GM19455 (cell line): ENCODE measurements around the gene LRRK2.
A peak's percentile ranks its signal among the peaks of the same experiment; 100 is the strongest.
"Not testable (repeated sequence)": the region's sequence is repeated elsewhere in the genome, so short reads cannot be mapped to it uniquely, and the experiment has no call there.

ENCODE experiments used
- ATAC-seq: cut with Tn5 transposase; IDR thresholded peaks from one replicate; pipeline ENCODE4 v1.9.1; 2021; ENCODE audit not compliant: unreplicated experiment

LRRK2 gene

DNA sequence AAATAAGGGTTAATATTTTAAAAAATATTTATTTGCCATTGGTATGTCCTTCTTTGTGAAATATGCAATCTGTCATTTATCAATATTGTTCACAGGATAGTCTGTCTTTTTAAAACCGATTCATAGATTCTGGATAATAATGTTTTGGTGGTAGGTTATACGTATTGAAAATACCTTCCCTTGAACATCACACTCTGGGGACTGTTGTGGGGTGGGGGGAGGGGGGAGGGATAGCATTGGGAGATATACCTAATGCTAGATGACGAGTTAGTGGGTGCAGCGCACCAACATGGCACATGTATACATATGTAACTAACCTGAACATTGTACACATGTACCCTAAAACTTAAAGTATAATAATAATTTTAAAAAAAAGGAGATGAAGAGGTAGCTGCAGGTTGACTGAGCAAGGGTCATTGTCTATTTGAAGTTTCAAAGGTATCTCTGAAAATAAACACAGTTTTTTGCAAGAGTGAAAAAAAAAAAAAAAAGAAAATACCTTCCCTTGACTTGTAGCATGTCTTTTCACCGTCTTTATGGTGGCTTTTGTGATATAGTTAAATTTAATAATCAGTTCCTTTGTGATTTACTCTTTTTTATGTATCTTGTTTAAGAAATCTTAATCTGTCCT lies 19.8 kb downstream of the LRRK2 start:
- not testable (repeated sequence) for ATAC-seq

DNA sequence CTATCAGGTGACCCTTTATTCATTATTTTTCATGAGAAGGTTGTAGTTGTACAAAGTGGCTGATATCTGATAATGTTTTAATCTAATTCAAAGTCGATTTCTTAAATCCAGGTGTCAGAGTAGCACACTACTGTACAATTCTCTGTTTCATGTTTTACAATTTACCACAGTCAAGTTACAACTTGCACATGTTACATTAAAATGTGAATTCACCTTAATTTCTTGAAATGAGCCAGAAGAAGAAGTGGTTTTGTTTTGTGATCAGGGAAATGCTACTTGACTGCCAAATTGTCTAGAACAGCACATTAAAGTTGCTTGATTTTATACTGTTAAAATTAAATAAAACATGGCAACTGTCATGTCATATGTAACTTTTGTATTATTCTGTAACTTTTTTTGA lies 23.2 kb downstream of the LRRK2 start:
- no peak for ATAC-seq

DNA sequence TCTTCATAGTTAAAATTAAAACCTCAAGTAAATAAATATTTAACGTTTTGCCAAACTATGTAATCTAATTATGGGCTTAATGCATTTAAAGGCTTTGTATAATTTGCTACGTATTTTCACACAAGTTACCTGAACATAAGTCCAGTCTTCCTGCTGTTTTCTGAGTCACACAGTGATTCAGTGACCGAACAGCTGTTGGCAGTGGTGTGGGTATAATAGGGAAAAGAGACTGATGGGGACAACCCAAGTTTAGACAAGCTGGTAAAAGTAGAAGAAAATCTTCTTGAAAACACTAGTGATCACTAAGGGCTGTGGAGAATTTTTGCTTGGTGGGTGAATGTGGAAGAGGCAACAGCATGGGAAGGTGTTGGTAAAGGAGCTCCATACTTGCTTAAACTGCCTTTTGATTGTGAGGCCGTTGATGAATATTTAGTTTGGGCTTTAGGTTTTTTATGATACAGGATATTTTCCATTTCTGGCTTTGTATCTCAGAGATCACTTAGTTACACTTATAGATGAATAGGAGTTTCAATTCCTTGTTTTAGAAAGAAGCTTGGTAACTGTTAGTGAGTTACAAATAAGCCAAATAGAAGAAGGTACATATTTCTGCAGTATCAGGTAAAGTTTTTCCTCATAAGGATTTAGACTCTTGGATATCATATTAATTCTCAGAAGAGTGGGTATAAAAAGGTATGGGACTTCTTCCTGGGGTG lies 23.9 kb downstream of the LRRK2 start:
- no peak for ATAC-seq

DNA sequence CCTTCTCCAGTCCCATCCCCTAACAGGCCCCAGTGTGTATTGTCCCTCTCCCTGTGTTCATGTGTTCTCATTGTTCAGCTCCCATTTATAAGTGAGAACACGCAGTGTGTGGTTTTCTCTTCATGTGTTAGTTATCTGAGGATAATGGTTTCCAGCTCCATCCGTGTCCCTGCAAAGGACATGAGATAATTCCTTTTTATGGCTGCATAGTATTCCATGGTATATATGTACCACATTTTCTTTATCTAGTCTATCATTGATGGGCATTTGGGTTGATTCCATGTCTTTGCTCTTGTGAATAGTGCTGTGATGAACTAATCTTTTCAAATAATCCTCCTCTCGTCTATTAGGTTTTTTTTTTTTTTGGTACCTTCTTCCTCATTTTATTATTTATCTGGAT lies 25.9 kb downstream of the LRRK2 start:
- ATAC-seq: not testable (repeated sequence)

DNA sequence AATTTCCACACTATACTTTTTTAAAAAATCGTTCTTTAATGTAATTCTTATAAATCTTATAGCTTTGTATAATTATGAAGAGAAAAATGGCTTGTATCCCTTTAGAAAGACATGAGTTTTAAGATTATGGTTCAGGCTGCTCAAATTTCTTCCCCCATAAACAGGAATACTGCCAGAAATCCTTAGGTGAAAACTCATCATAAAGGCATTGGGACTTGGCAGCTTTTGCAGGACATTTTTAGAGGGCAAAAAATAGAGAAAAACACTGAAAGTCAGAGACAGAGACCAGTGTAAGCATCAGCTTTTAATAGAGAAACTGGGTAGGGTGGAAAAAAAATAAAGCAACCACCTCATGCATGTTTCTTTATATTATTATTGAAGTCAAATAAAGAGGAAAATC lies 29.1 kb downstream of the LRRK2 start:
- no peak for ATAC-seq

DNA sequence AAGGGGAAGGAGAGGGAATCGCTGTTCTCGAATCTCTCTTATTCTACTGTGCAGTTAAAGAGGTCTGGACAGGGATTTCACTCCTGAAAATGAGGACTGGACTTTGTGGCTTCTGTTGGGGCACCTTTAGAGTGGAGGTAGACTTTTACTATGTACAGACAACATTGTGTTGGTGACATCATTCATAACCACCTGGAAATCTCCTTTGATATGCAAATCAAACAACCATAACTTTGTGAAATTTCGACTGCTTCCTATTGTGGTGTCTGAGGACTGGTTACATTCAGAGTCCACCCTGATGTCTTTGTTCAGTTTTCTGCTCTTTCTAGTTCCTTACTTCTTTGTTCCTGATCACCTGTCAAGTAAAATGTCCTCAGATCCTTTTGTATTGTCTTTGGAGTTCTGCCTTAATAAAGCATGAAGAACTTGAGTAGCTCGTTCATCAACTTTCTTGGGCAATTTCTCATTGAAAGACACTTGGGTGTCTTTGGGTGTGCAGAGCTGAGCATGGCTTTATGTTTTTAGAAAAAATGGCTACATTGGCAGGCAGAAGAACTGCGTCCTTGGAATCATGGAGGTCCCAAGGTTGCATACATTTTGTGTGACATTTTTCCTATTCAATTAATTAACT lies 29.8 kb downstream of the LRRK2 start:
- ATAC-seq: no peak

DNA sequence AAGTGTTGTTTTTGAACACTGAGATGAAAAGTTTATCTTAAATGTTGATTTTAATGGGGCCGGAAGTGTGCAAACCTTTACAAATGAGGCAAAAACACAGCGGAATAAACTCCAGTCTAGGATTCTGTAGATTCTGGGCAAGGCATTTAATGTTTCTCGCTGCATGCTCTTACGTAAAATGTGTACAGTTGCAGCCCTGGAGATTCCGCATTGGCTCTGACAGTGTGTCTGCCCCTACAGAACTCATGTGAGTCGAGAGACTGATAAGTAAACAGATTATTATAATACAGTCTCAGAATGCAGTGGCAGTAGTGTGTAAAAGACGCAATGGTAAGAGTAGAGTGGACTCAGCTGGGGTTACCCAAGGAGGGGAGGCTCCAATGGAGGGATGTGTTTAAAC lies 33.6 kb downstream of the LRRK2 start:
- no peak for ATAC-seq

DNA sequence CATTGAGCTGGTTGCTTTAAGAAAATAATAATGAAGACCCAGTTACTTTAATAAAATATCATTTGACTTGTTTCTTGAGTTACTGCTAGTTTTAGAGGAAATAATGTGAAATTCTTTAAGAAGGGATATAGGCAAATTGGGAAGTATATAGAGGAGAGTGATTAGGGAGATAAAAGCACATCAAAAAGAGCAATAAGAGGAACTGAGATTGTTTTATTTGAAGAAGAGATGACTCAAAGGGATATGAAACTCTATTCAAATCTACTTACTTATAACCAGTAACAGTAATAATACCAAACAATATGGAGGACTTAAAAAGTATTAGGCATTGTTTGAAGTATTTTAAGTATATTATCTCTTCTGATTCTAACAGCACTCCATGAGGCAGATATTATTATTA lies 37.1 kb downstream of the LRRK2 start:
- ATAC-seq: no peak

DNA sequence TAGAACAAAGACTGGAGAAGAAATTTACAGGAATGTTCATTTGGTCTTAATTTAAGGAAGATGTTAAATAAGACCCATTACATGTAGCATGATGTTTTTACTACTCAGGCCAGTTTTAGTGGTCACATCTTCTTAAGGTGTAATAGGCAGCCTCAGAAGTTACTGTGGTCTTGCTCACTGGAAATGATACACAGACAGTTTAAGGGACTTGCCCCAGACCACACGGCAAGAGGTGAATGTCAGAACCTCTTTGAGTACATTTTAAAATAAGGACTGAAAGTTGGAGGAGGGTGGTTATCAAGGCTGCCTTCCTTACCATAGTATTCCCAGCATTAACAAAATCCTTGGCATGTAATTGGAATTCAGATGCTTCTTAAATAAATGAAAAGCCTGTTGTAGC lies 37.9 kb downstream of the LRRK2 start:
- ATAC-seq: peak; percentile 62

DNA sequence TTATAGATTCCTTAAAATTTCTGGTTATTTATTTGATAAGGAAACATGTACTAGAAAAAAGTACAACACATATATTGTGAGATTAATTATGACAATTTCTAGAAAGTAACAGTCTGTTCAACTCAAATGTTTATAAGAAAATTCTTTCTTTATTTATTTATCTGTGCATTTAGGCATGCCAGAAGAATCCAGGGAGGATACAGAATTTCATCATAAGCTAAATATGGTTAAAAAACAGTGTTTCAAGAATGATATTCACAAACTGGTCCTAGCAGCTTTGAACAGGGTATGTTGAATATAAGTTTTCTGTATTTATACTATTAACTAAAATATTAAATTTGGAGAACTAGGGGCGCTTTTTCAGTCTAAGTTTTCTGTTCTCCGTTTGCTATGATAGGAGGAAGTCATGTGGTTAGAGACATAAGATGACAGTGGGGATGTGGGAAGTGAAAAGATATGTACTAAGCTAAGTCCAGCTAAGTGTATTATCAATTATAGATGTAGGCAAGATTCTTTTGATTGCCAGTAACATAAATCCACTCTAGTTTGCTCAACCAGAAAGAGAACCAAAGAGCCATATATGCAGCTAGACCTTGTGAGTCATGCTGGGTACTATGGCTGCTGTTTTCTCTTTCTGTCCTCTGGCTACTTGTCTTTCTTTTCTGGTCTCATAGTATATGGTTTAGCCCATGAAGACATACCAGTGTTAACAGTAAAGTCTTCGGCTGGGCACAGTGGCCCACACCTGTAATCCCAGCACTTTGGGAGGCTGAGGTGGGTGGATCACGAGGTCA lies 39.0 kb downstream of the LRRK2 start:
- ATAC-seq: no peak

DNA sequence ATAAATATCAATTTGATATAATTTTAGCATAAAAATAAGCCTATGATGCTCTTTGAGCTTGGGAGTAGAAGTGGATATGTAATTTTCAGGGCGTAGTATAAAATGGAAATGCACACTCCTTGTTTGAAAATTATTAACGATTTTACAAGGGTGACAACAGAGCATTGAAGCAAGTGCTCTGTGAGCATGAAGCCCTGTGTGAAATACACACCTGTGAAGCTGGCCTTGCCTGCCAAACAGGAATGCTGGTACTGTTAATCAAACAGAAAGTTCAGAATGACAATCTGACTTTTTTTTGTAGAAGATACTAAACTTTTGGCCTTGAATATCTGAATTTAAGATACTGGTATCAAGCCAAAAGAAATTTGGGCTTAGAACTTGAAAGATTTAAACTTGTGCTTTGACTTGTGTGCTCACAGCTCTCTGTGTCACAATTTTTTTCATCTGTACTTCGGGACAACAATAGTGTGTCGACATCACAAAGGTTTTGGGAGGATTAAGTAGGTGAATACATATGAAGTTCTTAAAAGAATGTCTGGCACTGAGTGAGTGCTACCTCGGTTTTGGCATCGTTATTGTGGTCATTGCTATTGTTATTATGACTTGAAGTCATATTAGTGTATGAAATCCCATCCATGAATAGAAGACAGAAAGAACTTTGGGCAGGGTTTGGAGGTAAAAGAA lies 47.3 kb downstream of the LRRK2 start:
- ATAC-seq: no peak

DNA sequence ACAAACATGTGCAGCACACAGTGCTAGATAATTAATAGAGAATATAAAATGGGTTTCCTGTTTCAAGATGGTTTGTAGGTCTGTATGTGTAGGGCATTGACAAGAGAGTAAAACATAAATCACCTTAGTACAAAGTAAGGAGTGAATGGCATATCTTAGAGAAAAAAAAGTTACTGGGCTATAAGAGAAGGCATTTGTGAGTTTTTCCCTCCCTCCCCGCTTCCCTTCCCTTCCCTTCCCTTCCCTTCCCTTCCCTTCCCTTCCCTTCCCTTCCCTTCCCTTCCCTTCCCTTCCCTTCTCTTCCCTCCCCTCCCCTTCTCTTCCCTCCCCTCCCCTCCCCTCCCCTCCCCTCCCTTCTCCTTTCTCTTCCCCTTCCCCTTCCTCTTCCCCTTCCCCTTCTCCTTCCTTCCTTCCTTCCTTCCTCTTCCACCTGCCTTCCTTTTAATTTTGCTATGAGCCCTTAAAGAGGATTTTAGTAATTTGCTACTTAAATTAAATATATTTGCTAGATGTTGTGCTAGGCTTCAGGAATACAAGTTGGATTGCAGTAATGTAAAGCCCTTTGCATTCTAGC lies 57.1 kb downstream of the LRRK2 start:
- no peak for ATAC-seq

DNA sequence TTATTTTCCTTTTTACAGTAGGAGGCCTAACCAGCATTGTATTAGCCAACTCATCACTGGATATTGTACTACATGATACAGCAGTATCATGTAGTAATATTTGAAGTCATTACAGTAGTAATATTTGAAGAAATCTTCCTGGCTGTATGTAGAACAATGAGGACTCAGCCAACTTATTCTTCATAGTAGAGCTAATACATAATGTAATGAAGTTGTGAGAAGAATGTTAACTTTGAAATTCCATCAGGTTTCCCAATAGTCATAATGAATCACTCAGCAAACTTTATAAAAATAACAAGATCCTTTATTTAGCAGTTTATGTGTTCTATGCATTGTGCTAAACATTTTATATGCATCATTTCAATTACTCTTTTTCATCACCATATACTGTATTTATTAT lies 61.8 kb downstream of the LRRK2 start:
- no peak for ATAC-seq

DNA sequence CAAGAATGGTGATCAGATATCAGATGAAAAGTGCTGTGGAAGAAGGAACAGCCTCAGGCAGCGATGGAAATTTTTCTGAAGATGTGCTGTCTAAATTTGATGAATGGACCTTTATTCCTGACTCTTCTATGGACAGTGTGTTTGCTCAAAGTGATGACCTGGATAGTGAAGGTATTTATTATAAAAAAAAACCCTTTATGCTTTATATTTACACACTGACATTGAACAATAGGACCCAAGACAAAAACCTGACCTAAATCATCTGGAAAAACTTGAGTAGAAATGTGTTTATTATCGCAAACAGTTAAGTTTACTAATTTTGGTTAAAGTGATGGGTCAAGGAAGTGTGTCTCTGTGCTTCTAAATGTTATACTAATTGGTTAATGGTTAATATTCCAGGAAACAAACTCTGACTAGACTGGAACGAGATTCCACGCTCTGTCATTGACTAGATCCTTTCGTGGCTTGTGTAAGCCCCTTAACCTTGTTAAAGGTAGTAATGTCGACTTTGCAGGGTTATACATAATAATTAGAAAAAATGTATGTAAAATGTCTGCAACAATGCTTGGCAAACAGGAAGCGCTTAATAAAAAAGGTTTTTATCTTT lies 62.7 kb downstream of the LRRK2 start:
- no peak for ATAC-seq

DNA sequence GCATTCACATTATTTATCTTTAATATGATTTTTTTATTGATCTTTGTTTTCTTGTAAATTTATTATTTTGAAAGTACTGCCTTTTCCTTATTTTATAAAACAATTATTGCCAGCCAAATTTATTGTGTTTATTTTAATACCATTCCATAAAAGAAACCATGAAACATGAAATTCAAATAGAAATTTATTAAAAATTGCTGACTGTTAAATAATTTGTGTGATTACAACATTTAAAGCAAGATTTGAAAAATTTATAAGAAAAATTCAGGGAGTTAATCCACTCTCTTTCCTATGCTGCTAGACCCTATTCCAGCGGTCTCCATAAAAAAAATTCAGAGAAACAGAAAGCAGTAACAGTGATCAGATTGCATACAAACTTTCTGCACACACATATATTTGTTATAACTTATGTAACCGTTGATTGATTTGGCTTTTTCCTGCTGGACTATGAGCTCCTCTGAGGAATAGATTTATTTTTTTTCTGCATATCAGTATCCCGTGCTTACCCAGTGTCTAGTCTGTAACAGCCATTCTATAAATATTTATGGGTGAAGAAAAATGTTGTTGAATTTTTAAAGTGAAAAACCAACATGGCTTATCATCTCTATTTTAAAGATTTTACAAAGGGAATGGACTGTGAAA lies 68.1 kb downstream of the LRRK2 start:
- ATAC-seq: no peak

DNA sequence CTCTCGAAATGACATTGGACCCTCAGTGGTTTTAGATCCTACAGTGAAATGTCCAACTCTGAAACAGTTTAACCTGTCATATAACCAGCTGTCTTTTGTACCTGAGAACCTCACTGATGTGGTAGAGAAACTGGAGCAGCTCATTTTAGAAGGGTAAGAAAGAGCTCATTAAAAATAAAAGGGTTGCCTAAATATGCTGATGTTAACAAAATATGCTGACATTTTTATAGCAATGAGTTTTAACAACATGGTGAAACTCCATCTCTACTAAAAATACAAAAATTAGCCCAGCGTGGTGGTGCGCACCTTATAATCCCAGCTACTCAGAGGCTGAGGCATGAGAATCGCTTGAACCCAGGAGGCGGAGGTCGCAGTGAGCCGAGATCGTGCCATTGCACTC lies 73.5 kb downstream of the LRRK2 start:
- no peak for ATAC-seq

DNA sequence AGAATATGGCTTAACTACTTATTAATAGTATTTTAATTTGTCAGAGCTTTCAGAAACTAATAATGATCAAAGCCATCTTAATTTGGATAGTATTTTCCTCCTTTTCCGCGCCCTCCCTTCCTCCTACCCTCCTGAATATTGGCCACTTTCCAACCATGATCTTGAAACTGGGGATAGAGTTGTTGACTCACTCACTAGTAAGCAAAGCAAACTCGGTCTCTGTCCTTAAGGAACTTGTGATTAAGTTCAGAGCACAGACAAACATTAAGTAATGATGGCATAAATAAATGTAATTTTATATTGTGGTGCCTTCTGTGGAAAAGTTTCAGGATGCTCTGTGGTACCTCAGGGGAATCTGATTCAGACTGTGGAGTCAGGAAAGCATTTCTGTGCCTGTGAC lies 75.7 kb downstream of the LRRK2 start:
- ATAC-seq: no peak

DNA sequence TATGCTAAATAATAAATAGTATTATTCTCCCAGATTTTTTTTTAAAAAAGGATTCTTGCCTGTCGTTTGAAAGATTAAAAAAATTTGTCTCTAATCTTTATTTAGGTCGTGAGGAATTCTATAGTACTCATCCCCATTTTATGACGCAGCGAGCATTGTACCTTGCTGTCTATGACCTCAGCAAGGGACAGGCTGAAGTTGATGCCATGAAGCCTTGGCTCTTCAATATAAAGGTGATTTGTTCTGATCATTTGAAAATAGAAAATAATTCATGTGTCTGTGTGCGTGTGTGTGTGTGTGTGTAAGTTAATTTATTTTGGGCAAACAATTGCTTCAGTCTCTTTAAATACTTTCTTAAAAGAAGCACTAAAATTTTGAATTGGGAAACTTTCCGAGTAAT lies 84.2 kb downstream of the LRRK2 start:
- ATAC-seq: no peak

DNA sequence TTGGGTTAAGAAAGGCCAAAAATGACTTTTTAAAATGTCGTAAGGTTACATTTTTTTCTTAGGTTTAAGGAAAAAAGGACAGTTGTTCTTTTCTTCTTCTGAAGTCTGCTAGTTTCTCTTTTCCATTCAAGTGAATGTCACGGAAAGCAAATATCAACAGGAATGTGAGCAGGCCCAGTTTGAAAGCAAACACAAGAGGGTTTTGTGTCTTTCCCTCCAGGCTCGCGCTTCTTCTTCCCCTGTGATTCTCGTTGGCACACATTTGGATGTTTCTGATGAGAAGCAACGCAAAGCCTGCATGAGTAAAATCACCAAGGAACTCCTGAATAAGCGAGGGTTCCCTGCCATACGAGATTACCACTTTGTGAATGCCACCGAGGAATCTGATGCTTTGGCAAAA lies 85.4 kb downstream of the LRRK2 start:
- no peak for ATAC-seq

DNA sequence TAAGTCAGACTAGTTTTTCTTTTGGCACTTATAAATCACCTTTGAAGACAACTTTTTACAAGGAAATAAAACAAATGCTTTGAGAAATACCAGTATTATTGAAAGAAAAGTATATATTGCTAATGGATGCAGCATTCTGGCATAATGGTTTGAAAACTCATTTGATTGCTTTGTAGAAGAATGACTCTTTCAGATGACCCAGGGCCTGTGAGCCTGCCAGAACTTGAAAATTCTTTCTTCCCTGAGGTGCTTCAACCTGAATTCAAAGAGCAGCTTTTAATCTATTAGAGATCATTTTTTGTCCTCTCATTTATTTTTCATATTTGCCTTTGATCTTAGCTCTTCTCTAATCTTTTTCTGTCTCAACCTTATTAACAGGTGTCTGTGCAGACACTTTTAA lies 87.4 kb downstream of the LRRK2 start:
- ATAC-seq: no peak
